GM21576 (cell line): ENCODE measurements around the gene ULBP2.
"Not testable (repeated sequence)": the region's sequence is repeated elsewhere in the genome, so short reads cannot be mapped to it uniquely, and the experiment has no call there.

Experiments
- ATAC-seq: cut with Tn5 transposase; IDR thresholded peaks from one replicate; pipeline ENCODE4 v1.9.1; 2021; ENCODE audit warnings: mild to moderate bottlenecking, moderate library complexity; ENCODE audit not compliant: unreplicated experiment

Gene ULBP2

GRCh38 chr6:149925253-149925973 is 16.4 kb upstream of the ULBP2 start:
- no peak for ATAC-seq

- ATAC-seq = peak; percentile 62
Measured at GRCh38 chr6:149925974-149926777, 15.6 kb upstream of the ULBP2 start.

- not testable (repeated sequence) for ATAC-seq
Measured at GRCh38 chr6:149927025-149927424, 14.8 kb upstream of the ULBP2 start.

- no peak for ATAC-seq
Measured at GRCh38 chr6:149929422-149929821, 12.4 kb upstream of the ULBP2 start.

GRCh38 chr6:149931501-149931900 is 10.3 kb upstream of the ULBP2 start:
- ATAC-seq = no peak

GRCh38 chr6:149933036-149933435 is 8.8 kb upstream of the ULBP2 start:
- ATAC-seq = no peak

GRCh38 chr6:149933461-149933860 is 8.4 kb upstream of the ULBP2 start:
- ATAC-seq = no peak

- ATAC-seq = no peak
Measured at GRCh38 chr6:149934249-149935156, 7.3 kb upstream of the ULBP2 start.

GRCh38 chr6:149935246-149935645 is 6.6 kb upstream of the ULBP2 start:
- no peak for ATAC-seq

GRCh38 chr6:149935668-149936067 is 6.1 kb upstream of the ULBP2 start:
- no peak for ATAC-seq

GRCh38 chr6:149936743-149937142 is 5.1 kb upstream of the ULBP2 start:
- no peak for ATAC-seq

GRCh38 chr6:149938013-149938570 is 3.7 kb upstream of the ULBP2 start:
- not testable (repeated sequence) for ATAC-seq

- ATAC-seq = peak; percentile 75
Measured at GRCh38 chr6:149938571-149939355, 3.1 kb upstream of the ULBP2 start.

- no peak for ATAC-seq
Measured at GRCh38 chr6:149939356-149939648, 2.5 kb upstream of the ULBP2 start.

- no peak for ATAC-seq
Measured at GRCh38 chr6:149939909-149940671, 1.7 kb upstream of the ULBP2 start.

- ATAC-seq = no peak
Measured at GRCh38 chr6:149940672-149940982, 1.2 kb upstream of the ULBP2 start.

GRCh38 chr6:149942461-149942829 is 631 bp downstream of the ULBP2 start:
- ATAC-seq = no peak

- not testable (repeated sequence) for ATAC-seq
Measured at GRCh38 chr6:149943321-149943720, 1.5 kb downstream of the ULBP2 start.

GRCh38 chr6:149945276-149945675 is 3.5 kb downstream of the ULBP2 start:
- ATAC-seq = not testable (repeated sequence)

- not testable (repeated sequence) for ATAC-seq
Measured at GRCh38 chr6:149946631-149947030, 4.8 kb downstream of the ULBP2 start.
